Activated CD4-positive, alpha-beta memory T cell treated with anti-CD3 and anti-CD28 coated beads for 36 hours (primary cell): ENCODE data around the gene RPS6KA2. TPM values are rescaled to one million over a fixed set of nuclear protein-coding genes. Genes with fewer than 3 reads are reported as not detected.

Experiments
- CTCF ChIA-PET: fragments of 350-600 bp; sonication (Branson Sonifier 250); formaldehyde crosslinking; loops from one replicate; lab custom pipeline; 2021; ENCODE audit warnings: antibody characterized with exemption, inconsistent platforms; lab: Charles Lee
- POLR2A ChIA-PET: fragments of 350-600 bp; sonication (Branson Sonifier 250); formaldehyde crosslinking; loops from one replicate; lab custom pipeline; 2021; ENCODE audit warnings: antibody characterized with exemption; lab: Charles Lee
- DNase-seq: peaks from one replicate; pipeline ENCODE4 v3.0.0-alpha.2; 2020
- H3K27ac Mint-ChIP-seq: one replicate; pipeline ENCODE4 v1.8.0; 2021; ENCODE audit warnings: mixed read lengths
- H3K27me3 Mint-ChIP-seq: one replicate; pipeline ENCODE4 v1.8.0; 2021; ENCODE audit warnings: mixed read lengths
- H3K36me3 Mint-ChIP-seq: one replicate; pipeline ENCODE4 v1.8.0; 2021; ENCODE audit warnings: mixed read lengths
- H3K4me1 Mint-ChIP-seq: one replicate; pipeline ENCODE4 v1.8.0; 2021; ENCODE audit warnings: low read depth, mixed read lengths
- H3K4me3 Mint-ChIP-seq: one replicate; pipeline ENCODE4 v1.8.0; 2021; ENCODE audit warnings: mild to moderate bottlenecking, mixed read lengths
- H3K9me3 Mint-ChIP-seq: one replicate; pipeline ENCODE4 v1.8.0; 2021; ENCODE audit warnings: mixed read lengths
- intact Hi-C: fragments of 100-400 bp; cut with micrococcal nuclease; formaldehyde crosslinking; loops from one replicate; pipeline ENCODE4 v1.15.1; 2023
- total RNA-seq, 2 experiments: library from RNA; stranded (reverse); gene quantifications; one replicate each; pipeline ENCODE4 v1.2.3, GENCODE V29; 2021

The RPS6KA2 gene
- 1 to 10 TPM; 7.7 to 7.9 TPM for total RNA-seq

DNA sequence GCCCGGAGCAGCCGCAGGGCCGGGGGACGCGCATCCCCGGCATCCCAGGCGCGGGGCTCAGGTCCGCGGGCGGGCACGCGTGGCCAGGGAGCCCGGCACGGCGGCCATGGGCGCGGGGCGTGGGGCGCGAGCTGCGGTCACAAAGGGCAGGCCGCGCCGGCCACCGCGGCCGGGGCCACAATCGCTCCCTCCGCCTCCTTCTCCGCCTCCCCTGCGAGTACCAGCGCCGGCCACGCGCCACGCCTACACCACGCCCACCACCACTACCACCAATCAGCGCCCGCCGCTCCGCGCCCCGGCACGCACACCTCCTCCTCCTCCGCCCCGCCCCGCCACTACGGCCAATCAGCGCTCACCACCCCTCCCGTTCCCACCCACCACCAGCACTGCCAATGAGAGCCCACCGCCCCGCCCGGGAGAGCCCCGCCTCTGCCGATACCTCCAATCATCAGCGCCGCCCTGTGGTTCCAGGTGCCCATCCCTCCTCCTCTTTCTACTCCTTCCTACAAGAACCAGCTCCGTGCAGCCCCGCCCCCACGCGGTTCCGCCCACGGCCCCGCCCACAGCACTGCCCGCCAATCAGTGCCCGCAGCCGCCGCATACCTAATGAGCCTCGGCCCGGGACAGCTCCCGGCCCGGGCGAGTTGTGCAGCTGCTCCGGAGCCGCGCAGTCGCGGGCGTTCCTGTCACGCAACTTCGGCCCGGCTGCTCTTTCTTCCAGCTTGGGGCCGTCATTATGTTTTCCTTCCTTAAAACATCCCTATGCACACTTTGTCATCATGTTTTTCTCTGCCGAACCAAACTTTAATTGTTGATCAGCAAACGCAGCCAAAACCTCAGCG, at the start of gene RPS6KA2:
RPS6KA2 (minus strand) TSS at position 219 of the 842 bp plus-strand sequence. CDS start 232 bp downstream, outside the sequence.
- peaks cover 25% of the 10 kb centered on the region for H3K27me3 Mint-ChIP-seq
- ChIA-PET CTCF (interaction anchor here (0.8 to 2.6 kb wide), 5 partner anchors 86 to 246 kb away, joined by 3 to 8 read pairs (median 7); no protein-coding TSS in a partner anchor), POLR2A (interaction anchor here (0.6 to 1.2 kb wide), 2 partner anchors 139 to 1202 kb away, joined by 5 read pairs; no protein-coding TSS in a partner anchor)
- no peaks in the 10 kb centered on the region for H3K9me3 Mint-ChIP-seq
- intact Hi-C loops: loop anchor here (1.0 to 10.0 kb wide), 10 partner anchors 38 to 372 kb away; partner anchors contain the start of genes CEP43 and PRR18
- peak; percentile 100 for DNase-seq
- peak within 1 kb of the TSS; percentile 87 for H3K4me3 Mint-ChIP-seq
- H3K4me1 Mint-ChIP-seq: peaks cover 12% of the 10 kb centered on the region
- peak within 1 kb of the TSS; percentile 58 for H3K27ac Mint-ChIP-seq
- H3K36me3 Mint-ChIP-seq: no peaks in the 10 kb centered on the region

DNA sequence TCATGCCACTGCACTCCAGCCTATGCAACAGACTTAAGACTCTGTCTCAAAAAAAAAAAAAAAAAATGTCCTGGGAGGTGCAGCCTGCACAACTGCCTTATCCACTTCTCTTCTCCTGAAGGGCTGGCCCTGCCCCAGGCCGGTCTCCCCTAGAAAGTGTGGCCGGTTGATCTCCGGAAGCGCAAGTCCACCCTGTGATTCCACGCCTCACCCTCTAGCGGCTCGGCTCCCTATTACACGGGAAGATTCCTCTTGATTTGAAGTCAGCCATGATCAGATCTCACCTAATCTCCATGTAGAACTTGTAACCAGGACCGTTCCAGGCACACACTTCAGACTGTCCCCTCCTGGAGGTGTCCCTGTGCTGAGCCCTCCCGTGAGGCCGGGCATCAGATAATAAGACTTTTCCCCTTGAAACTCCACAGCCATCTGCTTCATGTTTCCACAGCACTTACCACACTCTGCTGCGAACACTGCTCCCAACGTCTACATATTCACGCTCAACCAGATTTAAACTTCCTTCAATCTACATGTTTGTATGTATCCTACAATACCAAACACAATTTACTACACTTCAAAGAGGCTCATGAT, 49.3 kb upstream of the RPS6KA2 start:
- intact Hi-C loops: no loop called here
- ChIA-PET CTCF (no interaction called here), POLR2A (no interaction called here)
- Mint-ChIP-seq H3K4me1 (no peaks in the 10 kb centered on the region), H3K9me3 (peaks cover 2% of the 10 kb centered on the region), H3K4me3 (no peak overlapping the region), H3K27ac (no peak overlapping the region), H3K36me3 (no peaks in the 10 kb centered on the region), H3K27me3 (peaks cover 6% of the 10 kb centered on the region)
- DNase-seq: no peak

DNA sequence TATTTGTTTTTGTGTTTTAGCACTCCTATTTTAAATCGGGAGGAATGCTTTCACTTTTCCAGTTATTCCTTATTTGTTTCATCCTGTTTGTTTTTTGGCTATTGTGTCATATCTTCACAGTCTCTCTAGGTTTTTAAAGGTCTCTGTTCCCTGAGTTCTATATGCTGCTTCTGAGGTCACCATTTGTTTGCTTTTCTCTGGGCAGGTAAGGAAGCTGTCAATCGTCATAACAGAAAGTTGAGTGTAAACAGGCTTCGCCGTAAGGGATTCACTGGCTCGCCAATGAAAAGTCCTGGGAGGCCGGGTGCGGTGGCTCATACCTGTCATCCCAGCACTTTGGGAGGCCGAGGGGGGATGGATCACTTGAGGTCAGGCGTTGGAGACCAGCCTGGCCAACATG, 48.7 kb upstream of the RPS6KA2 start:
- H3K9me3 Mint-ChIP-seq: peaks cover 2% of the 10 kb centered on the region
- H3K27me3 Mint-ChIP-seq: peaks cover 6% of the 10 kb centered on the region
- ChIA-PET CTCF (no interaction called here), POLR2A (no interaction called here)
- DNase-seq: no peak
- no peak overlapping the region for H3K27ac Mint-ChIP-seq
- H3K4me1 Mint-ChIP-seq: no peaks in the 10 kb centered on the region
- H3K4me3 Mint-ChIP-seq: no peak overlapping the region
- no peaks in the 10 kb centered on the region for H3K36me3 Mint-ChIP-seq
- intact Hi-C loops: no loop called here

DNA sequence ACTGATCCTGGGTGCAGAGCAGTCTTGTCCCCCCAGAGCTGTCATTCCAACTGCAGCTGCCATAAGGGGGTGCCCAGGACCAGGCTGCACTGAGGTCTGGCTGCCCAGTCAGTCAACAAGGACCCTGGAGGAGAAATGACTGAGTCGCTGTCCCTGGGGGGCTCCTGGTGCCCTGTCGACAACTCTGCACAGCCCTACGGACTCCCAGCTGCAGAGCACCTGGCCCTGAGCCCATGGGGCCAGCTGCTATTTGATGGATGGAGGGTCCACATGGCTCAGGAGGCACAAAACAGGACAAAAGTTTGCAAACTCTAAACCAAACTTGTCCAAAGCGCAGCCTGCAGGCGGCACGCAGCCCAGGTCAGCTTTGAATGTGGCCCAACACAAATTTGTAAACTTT, 46.3 kb upstream of the RPS6KA2 start:
- Mint-ChIP-seq H3K4me3 (no peak overlapping the region), H3K36me3 (no peaks in the 10 kb centered on the region), H3K4me1 (no peaks in the 10 kb centered on the region), H3K9me3 (no peaks in the 10 kb centered on the region), H3K27me3 (peaks cover 6% of the 10 kb centered on the region), H3K27ac (no peak overlapping the region)
- no peak for DNase-seq
- intact Hi-C loops: no loop called here
- ChIA-PET POLR2A (interaction anchor here (0.9 kb wide), 1 partner anchor 12 kb away, joined by 3 read pairs; no protein-coding TSS in a partner anchor), CTCF (no interaction called here)

DNA sequence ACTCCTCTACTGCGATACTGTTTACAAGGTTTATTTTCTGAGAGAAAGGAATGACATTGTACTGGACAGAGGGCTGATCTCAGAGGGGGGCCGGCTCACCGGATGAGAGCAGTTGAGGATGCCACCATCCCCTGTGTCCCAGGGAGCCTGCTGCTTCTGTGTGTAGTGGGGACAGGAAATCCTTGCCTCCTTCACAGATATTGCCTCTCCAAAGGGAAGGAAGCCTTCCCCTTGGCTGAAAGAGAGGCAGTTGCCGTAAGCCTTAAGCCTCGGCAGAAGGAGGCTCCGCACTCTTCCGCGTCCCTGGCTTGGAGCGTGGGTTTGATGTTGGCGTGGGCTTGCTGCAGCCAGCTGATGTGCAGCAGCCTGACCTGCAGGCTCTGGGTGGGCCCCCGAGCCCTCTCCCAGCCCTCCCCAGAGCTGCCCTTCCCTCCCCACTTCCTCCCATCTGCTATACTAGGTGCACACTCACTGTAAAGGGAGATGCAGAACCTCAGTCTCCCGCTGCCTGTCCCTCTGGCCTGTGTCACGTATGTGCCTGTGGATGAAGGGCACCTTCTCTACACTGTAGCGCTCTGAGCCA, 45.7 kb upstream of the RPS6KA2 start:
- Mint-ChIP-seq H3K4me3 (no peak overlapping the region), H3K36me3 (no peaks in the 10 kb centered on the region), H3K9me3 (no peaks in the 10 kb centered on the region), H3K4me1 (no peaks in the 10 kb centered on the region), H3K27ac (no peak overlapping the region), H3K27me3 (peaks cover 6% of the 10 kb centered on the region)
- intact Hi-C loops: no loop called here
- DNase-seq: no peak
- POLR2A ChIA-PET: interaction anchor here (0.9 kb wide), 1 partner anchor 12 kb away, joined by 3 read pairs; no protein-coding TSS in a partner anchor
- CTCF ChIA-PET: no interaction called here

DNA sequence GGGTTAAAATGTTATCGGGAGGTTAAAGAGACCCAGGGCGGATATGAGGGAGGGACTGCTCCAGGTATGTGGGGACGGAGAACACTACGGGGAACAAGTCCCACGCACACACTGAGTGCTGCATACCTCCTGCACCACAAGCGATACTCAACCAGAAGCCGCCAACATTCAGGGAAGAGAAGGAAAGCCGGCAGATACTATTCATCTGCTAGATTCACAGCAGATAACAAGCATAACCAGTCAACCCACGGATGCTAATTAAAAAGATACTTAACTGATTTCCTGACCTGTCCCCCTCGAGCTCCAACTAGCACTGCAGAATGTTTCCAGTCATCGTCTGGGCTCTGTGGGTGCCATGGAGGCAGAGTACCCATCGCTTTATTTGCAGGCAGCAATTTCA, 45.1 kb upstream of the RPS6KA2 start:
- no peak for DNase-seq
- Mint-ChIP-seq H3K36me3 (no peaks in the 10 kb centered on the region), H3K9me3 (no peaks in the 10 kb centered on the region), H3K4me1 (no peaks in the 10 kb centered on the region), H3K27ac (no peak overlapping the region), H3K27me3 (peaks cover 6% of the 10 kb centered on the region), H3K4me3 (no peak overlapping the region)
- ChIA-PET CTCF (no interaction called here), POLR2A (no interaction called here)
- intact Hi-C loops: no loop called here

DNA sequence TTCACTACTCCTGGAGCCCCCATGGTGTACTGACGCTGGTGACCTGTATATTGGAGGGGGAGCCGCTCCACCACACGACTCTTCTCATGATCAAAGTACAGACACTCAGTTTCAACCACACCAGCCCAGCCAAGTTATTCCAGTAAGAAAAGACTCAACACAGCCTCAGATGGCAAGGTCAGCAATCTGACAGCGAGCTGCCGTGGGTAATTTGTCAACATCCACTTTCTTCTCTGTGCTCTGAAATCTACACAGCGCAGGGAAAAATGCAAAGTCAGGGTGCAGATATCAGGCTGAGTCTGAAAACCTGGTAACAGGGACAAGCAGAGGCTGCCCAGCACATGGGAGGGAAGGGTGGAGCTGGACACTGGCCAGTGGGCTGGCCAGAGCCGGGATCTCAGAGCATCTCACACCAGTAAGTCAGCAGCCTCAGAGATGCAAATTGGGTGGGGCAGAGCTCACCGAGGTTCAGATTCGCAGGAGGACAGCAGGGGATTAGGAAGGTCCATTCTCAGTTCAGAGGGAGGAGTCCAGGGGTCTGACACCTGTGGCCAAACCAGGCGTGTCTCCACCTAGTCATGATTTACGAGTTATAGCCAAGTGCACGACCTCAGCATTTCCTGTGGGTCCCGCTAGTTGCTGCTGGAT, 44.5 kb upstream of the RPS6KA2 start:
- Mint-ChIP-seq H3K4me1 (no peaks in the 10 kb centered on the region), H3K36me3 (no peaks in the 10 kb centered on the region), H3K27ac (no peak overlapping the region), H3K4me3 (no peak overlapping the region), H3K9me3 (no peaks in the 10 kb centered on the region), H3K27me3 (peaks cover 6% of the 10 kb centered on the region)
- POLR2A ChIA-PET: no interaction called here
- intact Hi-C loops: no loop called here
- CTCF ChIA-PET: no interaction called here
- DNase-seq: no peak

DNA sequence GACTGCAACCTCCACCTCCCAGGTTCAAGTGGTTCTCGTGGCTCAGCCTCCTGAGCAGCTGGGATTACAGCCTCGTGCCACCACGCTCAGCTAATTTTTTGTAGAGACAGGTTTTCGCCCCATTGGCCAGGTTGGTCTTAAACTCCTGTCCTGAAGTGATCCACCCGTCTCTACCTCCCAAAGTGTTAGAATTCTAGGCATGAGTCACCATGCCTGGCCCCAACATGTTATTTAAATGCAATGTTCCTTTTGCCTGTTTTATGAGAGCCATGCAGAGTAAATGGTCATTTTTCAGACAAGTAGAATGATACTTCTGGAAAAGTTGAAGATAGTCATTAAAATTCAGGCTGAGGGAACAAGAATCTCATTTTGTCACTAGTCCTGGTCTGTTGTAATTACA, 43.8 kb upstream of the RPS6KA2 start:
- Mint-ChIP-seq H3K9me3 (no peaks in the 10 kb centered on the region), H3K4me3 (no peak overlapping the region), H3K27me3 (peaks cover 6% of the 10 kb centered on the region), H3K4me1 (no peaks in the 10 kb centered on the region), H3K36me3 (no peaks in the 10 kb centered on the region), H3K27ac (no peak overlapping the region)
- DNase-seq: no peak
- ChIA-PET CTCF (no interaction called here), POLR2A (no interaction called here)
- intact Hi-C loops: no loop called here

DNA sequence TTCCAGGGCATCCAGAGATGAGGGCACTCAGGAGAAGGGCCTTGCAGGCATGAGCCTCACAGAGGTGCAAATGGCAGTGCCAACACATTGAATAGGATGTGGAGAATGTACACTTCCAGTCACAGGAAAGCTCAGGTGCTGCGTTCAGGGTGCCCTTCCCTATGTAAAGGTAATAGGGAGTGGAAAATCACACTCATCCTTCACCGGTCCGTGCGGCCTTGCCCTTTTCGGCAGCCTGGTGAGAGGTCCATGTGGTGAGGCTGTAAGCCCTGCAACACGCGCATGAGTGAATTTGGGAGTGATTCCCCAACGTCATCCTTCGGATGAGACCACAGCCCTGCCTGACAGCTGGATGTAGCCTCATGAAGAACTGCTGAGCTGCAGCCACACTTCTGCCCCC, 43.0 kb upstream of the RPS6KA2 start:
- peaks cover 6% of the 10 kb centered on the region for H3K27me3 Mint-ChIP-seq
- ChIA-PET POLR2A (no interaction called here), CTCF (no interaction called here)
- H3K36me3 Mint-ChIP-seq: no peaks in the 10 kb centered on the region
- H3K27ac Mint-ChIP-seq: no peak overlapping the region
- no peaks in the 10 kb centered on the region for H3K4me1 Mint-ChIP-seq
- DNase-seq: no peak
- intact Hi-C loops: no loop called here
- no peaks in the 10 kb centered on the region for H3K9me3 Mint-ChIP-seq
- H3K4me3 Mint-ChIP-seq: no peak overlapping the region

DNA sequence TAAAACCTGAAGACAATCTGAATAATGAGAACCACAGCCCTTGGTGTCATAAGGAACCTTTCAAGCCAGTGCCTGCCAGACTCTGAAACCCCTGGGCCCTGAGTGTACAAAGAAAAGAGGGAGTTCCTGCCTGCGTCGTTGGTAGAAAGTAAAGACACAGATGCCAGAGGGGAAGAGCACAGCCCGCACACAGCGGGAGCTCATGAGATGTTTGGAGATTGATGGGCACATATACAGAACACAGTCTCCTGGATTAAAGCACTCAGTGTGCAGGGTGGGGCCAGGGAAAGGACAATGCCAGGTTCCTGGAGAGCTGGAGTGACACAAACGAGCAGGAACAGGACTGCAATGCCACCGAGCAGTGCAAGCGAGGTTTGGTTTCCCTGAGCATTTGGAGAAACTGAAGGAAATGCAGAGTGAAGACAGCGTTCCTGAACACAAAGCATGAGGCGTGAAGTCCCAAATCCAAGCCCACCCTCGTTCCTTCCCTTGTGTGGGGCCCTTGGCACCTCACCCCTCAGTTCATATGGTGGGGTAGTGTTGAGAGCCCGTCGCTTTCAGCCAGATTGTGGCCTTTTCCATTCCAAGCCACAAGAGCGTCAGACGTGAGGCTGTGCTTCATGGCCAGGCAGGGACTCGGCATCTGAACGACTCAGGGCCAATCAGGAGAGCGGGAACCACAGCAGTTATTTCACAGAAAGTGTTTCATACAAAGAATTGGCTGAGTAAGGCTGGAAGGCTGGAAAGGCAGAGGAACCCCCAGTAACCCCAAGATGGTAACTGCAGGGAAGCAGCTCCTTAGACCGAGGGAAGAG, 41.0 kb upstream of the RPS6KA2 start:
- Mint-ChIP-seq H3K4me3 (no peak overlapping the region), H3K36me3 (no peaks in the 10 kb centered on the region), H3K27ac (no peak overlapping the region), H3K9me3 (no peaks in the 10 kb centered on the region), H3K4me1 (no peaks in the 10 kb centered on the region), H3K27me3 (peaks cover 6% of the 10 kb centered on the region)
- CTCF ChIA-PET: no interaction called here
- no peak for DNase-seq
- intact Hi-C loops: no loop called here
- POLR2A ChIA-PET: no interaction called here

DNA sequence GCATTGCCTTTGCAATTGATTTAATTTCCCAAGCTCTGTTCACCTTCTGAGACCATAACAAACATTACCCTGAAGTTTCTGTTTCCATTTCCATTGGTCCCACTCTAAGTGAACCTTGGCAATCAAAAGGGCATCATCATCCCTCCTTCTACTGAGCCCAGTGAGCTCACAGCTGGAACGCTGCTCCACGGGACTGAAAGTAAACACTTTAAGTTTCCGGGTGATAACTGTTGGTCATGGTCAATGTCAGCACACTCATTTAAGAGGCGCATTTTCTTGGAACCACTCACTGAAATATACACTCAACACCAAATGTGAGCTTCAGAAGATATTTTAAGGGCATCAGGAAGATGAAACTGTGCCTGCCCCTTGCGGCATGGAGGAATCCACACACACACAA, 37.1 kb upstream of the RPS6KA2 start:
- intact Hi-C loops: no loop called here
- Mint-ChIP-seq H3K27ac (no peak overlapping the region), H3K36me3 (no peaks in the 10 kb centered on the region), H3K27me3 (peaks cover 4% of the 10 kb centered on the region), H3K9me3 (no peaks in the 10 kb centered on the region), H3K4me3 (no peak overlapping the region), H3K4me1 (no peaks in the 10 kb centered on the region)
- ChIA-PET POLR2A (no interaction called here), CTCF (interaction anchor here (0.6 kb wide), 1 partner anchor 135 kb away, joined by 4 read pairs; no protein-coding TSS in a partner anchor)
- DNase-seq: no peak
